HG03432 (cell line): ENCODE measurements around the gene FBXW11.
"Not testable (repeated sequence)": the region's sequence is repeated elsewhere in the genome, so short reads cannot be mapped to it uniquely, and the experiment has no call there.

Experiments
- ATAC-seq: cut with Tn5 transposase; IDR thresholded peaks from one replicate; pipeline ENCODE4 v1.9.1; 2021; ENCODE audit warnings: mild to moderate bottlenecking, moderate library complexity; ENCODE audit not compliant: unreplicated experiment

FBXW11 gene

GRCh38 chr5:172020110-172020786 is 13.8 kb upstream of the FBXW11 start:
- ATAC-seq, result not testable (repeated sequence)

- ATAC-seq, result no peak
Measured at GRCh38 chr5:172015346-172015745, 8.9 kb upstream of the FBXW11 start.

GRCh38 chr5:172010278-172010677 is 3.8 kb upstream of the FBXW11 start:
- ATAC-seq, result no peak

GRCh38 chr5:172009536-172010270 is 3.3 kb upstream of the FBXW11 start:
- no peak for ATAC-seq

- no peak for ATAC-seq
Measured at GRCh38 chr5:172008689-172009141, 2.3 kb upstream of the FBXW11 start.

GRCh38 chr5:172008111-172008455 is 1.6 kb upstream of the FBXW11 start:
- no peak for ATAC-seq

GRCh38 chr5:172007175-172008110 is 1.0 kb upstream of the FBXW11 start:
- peak; percentile 0 for ATAC-seq

GRCh38 chr5:172005708-172006320 is 624 bp downstream of the FBXW11 start:
- ATAC-seq, result peak; percentile 1

- no peak for ATAC-seq
Measured at GRCh38 chr5:172004824-172005237, 1.6 kb downstream of the FBXW11 start.

- no peak for ATAC-seq
Measured at GRCh38 chr5:172003746-172004145, 2.7 kb downstream of the FBXW11 start.

- ATAC-seq, result no peak
Measured at GRCh38 chr5:172002840-172003512, 3.5 kb downstream of the FBXW11 start.

GRCh38 chr5:172002310-172002709 is 4.1 kb downstream of the FBXW11 start:
- ATAC-seq, result no peak

GRCh38 chr5:171999877-172000276 is 6.6 kb downstream of the FBXW11 start:
- ATAC-seq, result peak; percentile 57

GRCh38 chr5:171999100-171999499 is 7.3 kb downstream of the FBXW11 start:
- no peak for ATAC-seq

GRCh38 chr5:171997011-171997410 is 9.4 kb downstream of the FBXW11 start:
- no peak for ATAC-seq

- ATAC-seq, result no peak
Measured at GRCh38 chr5:171992813-171993212, 13.6 kb downstream of the FBXW11 start.

GRCh38 chr5:171992305-171992704 is 14.1 kb downstream of the FBXW11 start:
- no peak for ATAC-seq

- ATAC-seq, result no peak
Measured at GRCh38 chr5:171990713-171991015, 15.8 kb downstream of the FBXW11 start.

- no peak for ATAC-seq
Measured at GRCh38 chr5:171989946-171990712, 16.3 kb downstream of the FBXW11 start.

- ATAC-seq, result peak; percentile 77
Measured at GRCh38 chr5:171989276-171989675, 17.2 kb downstream of the FBXW11 start.
